Measurements from ENCODE around the gene SPG11. TPM values are rescaled to one million over a fixed set of nuclear protein-coding genes. Genes with fewer than 3 reads are reported as not detected.

SPG11 gene
- total and polyA plus RNA-seq, 2 experiments from 2014 or later, result 23.3 to 42.2 TPM

DNA sequence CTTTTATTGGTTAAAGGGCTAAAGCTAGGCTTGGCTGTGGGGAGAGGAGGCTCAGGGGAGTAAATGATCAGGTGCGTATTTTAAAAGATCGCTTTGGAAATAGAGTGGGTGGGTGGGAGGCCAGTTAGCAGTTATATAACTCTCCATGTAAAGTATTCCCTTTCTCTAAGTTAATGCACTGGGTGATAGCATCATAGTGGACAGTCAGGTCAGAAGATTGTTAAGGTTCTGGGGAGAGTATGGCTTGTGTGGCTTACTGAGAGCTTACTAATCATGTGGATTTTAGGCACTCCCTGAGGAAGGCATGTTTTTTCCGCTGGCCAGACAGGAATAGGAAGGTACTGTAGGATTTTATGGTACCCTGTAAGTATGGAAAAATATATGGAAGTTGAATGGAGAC, 132.8 kb downstream of the SPG11 start:
- peaks cover 5% of the 10 kb centered on the region for H3K27me3 Mint-ChIP-seq (ENCODE audit: insufficient read depth, low read depth, poor library complexity)
- no peak overlapping the region for H3K4me3 Mint-ChIP-seq
- no peaks in the 10 kb centered on the region for H3K9me2 ChIP-seq (ENCODE audit: insufficient read depth)
- no peaks in the 10 kb centered on the region for H3K27me3 ChIP-seq (ENCODE audit: insufficient read depth)
- ATAC-seq, result peak; percentile 19
- H3K27ac Mint-ChIP-seq, result no peak overlapping the region; the same call in 1 of the 2 replicates
- H3K79me2 ChIP-seq (replicated peaks; ENCODE audit: insufficient read depth), result peaks cover 13% of the 10 kb centered on the region
- no peak overlapping the region for H3K4me2 ChIP-seq
- H3K4me3 ChIP-seq, result no peak overlapping the region
- H3K36me3 Mint-ChIP-seq (ENCODE audit: low read depth), result peaks cover 6% of the 10 kb centered on the region; the same call in 2 of the 3 replicates
- peaks cover 14% of the 10 kb centered on the region; the same call in 1 of the 2 replicates for H3F3A ChIP-seq (replicated peaks; ENCODE audit: low read depth)
- no peaks in the 10 kb centered on the region for H3K9me3 Mint-ChIP-seq
- H3K4me1 Mint-ChIP-seq, result peaks cover 5% of the 10 kb centered on the region; the same call in 2 of the 3 replicates
- H3K27ac ChIP-seq (ENCODE audit: low read depth), result no peak overlapping the region
- no peaks in the 10 kb centered on the region; the same call in 1 of the 2 replicates for H3K4me1 ChIP-seq (ENCODE audit: insufficient read depth)
- no peak for DNase-seq (ENCODE audit: low spot score)
- H4K20me1 ChIP-seq (replicated peaks; ENCODE audit: insufficient read depth), result 0 out of 2 replicates have a peak, but pooled peaks cover 5% of the 10 kb centered on the region
- no peak for TF ChIP-seq NANOG (IDR thresholded peaks at IDR 0.05; ENCODE audit: borderline replicate concordance)
- TF ChIP-seq EZH2phosphoT487 (IDR thresholded peaks at IDR 0.05; ENCODE audit: unreplicated experiment), result no peak
- TF ChIP-seq, protein P1, sequence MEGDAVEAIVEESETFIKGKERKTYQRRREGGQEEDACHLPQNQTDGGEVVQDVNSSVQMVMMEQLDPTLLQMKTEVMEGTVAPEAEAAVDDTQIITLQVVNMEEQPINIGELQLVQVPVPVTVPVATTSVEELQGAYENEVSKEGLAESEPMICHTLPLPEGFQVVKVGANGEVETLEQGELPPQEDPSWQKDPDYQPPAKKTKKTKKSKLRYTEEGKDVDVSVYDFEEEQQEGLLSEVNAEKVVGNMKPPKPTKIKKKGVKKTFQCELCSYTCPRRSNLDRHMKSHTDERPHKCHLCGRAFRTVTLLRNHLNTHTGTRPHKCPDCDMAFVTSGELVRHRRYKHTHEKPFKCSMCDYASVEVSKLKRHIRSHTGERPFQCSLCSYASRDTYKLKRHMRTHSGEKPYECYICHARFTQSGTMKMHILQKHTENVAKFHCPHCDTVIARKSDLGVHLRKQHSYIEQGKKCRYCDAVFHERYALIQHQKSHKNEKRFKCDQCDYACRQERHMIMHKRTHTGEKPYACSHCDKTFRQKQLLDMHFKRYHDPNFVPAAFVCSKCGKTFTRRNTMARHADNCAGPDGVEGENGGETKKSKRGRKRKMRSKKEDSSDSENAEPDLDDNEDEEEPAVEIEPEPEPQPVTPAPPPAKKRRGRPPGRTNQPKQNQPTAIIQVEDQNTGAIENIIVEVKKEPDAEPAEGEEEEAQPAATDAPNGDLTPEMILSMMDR (conservative IDR thresholded peaks at IDR 0.05; ENCODE audit: low read depth in 2 of 2), result no peak
- no peak for TF ChIP-seq JUNB (IDR thresholded peaks at IDR 0.05; ENCODE audit: unreplicated experiment)
- TF ChIP-seq REST (IDR thresholded peaks at IDR 0.05; ENCODE audit: unreplicated experiment), result no peak
- H2AFZ ChIP-seq, result no peak overlapping the region
- 0 out of 2 replicates have a peak, but pooled peaks cover 4% of the 10 kb centered on the region for H3K36me3 ChIP-seq (ENCODE audit: insufficient read depth)

GRCh38 chr15:44529864-44530604, 133.4 kb downstream of the SPG11 start:
- H3K27ac Mint-ChIP-seq, result no peak overlapping the region
- peaks cover 8% of the 10 kb centered on the region; the same call in 1 of the 2 replicates for H3K79me2 ChIP-seq (replicated peaks; ENCODE audit: insufficient read depth)
- no peak overlapping the region for H3K4me2 ChIP-seq
- no peaks in the 10 kb centered on the region for H3K9me2 ChIP-seq (ENCODE audit: insufficient read depth)
- H3F3A ChIP-seq (replicated peaks; ENCODE audit: low read depth), result peaks cover 12% of the 10 kb centered on the region; the same call in 1 of the 2 replicates
- H2AFZ ChIP-seq, result no peak overlapping the region
- H3K4me1 ChIP-seq (ENCODE audit: insufficient read depth), result no peaks in the 10 kb centered on the region
- peaks cover 5% of the 10 kb centered on the region for H3K27me3 Mint-ChIP-seq (ENCODE audit: insufficient read depth, low read depth, poor library complexity)
- no peak overlapping the region for H3K4me3 ChIP-seq
- H3K36me3 Mint-ChIP-seq (ENCODE audit: low read depth), result peaks cover 3% of the 10 kb centered on the region; the same call in 2 of the 3 replicates
- peaks cover 7% of the 10 kb centered on the region; the same call in 1 of the 2 replicates for H3K36me3 ChIP-seq (ENCODE audit: insufficient read depth)
- no peak overlapping the region for H3K4me3 Mint-ChIP-seq
- H3K4me1 Mint-ChIP-seq, result peaks cover 2% of the 10 kb centered on the region; the same call in 2 of the 3 replicates
- no peak for DNase-seq (ENCODE audit: low spot score)
- no peaks in the 10 kb centered on the region for H3K27me3 ChIP-seq (ENCODE audit: insufficient read depth)
- H3K27ac ChIP-seq (ENCODE audit: low read depth), result 0 out of 2 replicates have a peak overlapping the region, but pooled peaks have one; percentile 16
- H3K9me3 Mint-ChIP-seq, result no peaks in the 10 kb centered on the region
- peaks cover 9% of the 10 kb centered on the region; the same call in 1 of the 2 replicates for H4K20me1 ChIP-seq (replicated peaks; ENCODE audit: insufficient read depth)
- peak; percentile 26; the same call in 2 of the 3 replicates for ATAC-seq
- TF ChIP-seq POLR2AphosphoS5 (IDR thresholded peaks at IDR 0.05; ENCODE audit: low read depth) (peak; percentile 19; the same call in 1 of the 2 replicates), ZNF331 (CRISPR knock-in tag; IDR thresholded peaks at IDR 0.05; ENCODE audit: low read depth) (no peak)
- TF ChIP-seq, protein P2, sequence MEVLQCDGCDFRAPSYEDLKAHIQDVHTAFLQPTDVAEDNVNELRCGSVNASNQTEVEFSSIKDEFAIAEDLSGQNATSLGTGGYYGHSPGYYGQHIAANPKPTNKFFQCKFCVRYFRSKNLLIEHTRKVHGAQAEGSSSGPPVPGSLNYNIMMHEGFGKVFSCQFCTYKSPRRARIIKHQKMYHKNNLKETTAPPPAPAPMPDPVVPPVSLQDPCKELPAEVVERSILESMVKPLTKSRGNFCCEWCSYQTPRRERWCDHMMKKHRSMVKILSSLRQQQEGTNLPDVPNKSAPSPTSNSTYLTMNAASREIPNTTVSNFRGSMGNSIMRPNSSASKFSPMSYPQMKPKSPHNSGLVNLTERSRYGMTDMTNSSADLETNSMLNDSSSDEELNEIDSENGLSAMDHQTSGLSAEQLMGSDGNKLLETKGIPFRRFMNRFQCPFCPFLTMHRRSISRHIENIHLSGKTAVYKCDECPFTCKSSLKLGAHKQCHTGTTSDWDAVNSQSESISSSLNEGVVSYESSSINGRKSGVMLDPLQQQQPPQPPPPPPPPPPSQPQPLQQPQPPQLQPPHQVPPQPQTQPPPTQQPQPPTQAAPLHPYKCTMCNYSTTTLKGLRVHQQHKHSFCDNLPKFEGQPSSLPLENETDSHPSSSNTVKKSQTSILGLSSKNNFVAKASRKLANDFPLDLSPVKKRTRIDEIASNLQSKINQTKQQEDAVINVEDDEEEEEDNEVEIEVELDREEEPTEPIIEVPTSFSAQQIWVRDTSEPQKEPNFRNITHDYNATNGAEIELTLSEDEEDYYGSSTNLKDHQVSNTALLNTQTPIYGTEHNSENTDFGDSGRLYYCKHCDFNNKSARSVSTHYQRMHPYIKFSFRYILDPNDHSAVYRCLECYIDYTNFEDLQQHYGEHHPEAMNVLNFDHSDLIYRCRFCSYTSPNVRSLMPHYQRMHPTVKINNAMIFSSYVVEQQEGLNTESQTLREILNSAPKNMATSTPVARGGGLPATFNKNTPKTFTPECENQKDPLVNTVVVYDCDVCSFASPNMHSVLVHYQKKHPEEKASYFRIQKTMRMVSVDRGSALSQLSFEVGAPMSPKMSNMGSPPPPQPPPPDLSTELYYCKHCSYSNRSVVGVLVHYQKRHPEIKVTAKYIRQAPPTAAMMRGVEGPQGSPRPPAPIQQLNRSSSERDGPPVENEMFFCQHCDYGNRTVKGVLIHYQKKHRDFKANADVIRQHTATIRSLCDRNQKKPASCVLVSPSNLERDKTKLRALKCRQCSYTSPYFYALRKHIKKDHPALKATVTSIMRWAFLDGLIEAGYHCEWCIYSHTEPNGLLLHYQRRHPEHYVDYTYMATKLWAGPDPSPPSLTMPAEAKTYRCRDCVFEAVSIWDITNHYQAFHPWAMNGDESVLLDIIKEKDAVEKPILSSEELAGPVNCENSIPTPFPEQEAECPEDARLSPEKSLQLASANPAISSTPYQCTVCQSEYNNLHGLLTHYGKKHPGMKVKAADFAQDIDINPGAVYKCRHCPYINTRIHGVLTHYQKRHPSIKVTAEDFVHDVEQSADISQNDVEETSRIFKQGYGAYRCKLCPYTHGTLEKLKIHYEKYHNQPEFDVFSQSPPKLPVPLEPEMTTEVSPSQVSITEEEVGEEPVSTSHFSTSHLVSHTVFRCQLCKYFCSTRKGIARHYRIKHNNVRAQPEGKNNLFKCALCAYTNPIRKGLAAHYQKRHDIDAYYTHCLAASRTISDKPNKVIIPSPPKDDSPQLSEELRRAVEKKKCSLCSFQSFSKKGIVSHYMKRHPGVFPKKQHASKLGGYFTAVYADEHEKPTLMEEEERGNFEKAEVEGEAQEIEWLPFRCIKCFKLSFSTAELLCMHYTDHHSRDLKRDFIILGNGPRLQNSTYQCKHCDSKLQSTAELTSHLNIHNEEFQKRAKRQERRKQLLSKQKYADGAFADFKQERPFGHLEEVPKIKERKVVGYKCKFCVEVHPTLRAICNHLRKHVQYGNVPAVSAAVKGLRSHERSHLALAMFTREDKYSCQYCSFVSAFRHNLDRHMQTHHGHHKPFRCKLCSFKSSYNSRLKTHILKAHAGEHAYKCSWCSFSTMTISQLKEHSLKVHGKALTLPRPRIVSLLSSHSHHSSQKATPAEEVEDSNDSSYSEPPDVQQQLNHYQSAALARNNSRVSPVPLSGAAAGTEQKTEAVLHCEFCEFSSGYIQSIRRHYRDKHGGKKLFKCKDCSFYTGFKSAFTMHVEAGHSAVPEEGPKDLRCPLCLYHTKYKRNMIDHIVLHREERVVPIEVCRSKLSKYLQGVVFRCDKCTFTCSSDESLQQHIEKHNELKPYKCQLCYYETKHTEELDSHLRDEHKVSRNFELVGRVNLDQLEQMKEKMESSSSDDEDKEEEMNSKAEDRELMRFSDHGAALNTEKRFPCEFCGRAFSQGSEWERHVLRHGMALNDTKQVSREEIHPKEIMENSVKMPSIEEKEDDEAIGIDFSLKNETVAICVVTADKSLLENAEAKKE (CRISPR knock-in tag; IDR thresholded peaks at IDR 0.05), result no peak

All from GM23338 (cell line).